Stimulated activated CD8-positive, alpha-beta memory T cell treated with anti-CD3 and anti-CD28 coated beads, Interleukin-4, amount 100 ng/mL, for 1 hour (primary cell): ENCODE measurements around the gene CD53.
"Not testable (repeated sequence)": the region's sequence is repeated elsewhere in the genome, so short reads cannot be mapped to it uniquely, and the experiment has no call there.

Source experiments
- DNase-seq, 2 donors: peaks; one replicate each; pipeline ENCODE4 v3.0.0-alpha.2; 2020; ENCODE audit warnings: low read depth in 2 of 2, low spot score in 1 of 2

The CD53 gene, protein sequence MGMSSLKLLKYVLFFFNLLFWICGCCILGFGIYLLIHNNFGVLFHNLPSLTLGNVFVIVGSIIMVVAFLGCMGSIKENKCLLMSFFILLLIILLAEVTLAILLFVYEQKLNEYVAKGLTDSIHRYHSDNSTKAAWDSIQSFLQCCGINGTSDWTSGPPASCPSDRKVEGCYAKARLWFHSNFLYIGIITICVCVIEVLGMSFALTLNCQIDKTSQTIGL

DNA sequence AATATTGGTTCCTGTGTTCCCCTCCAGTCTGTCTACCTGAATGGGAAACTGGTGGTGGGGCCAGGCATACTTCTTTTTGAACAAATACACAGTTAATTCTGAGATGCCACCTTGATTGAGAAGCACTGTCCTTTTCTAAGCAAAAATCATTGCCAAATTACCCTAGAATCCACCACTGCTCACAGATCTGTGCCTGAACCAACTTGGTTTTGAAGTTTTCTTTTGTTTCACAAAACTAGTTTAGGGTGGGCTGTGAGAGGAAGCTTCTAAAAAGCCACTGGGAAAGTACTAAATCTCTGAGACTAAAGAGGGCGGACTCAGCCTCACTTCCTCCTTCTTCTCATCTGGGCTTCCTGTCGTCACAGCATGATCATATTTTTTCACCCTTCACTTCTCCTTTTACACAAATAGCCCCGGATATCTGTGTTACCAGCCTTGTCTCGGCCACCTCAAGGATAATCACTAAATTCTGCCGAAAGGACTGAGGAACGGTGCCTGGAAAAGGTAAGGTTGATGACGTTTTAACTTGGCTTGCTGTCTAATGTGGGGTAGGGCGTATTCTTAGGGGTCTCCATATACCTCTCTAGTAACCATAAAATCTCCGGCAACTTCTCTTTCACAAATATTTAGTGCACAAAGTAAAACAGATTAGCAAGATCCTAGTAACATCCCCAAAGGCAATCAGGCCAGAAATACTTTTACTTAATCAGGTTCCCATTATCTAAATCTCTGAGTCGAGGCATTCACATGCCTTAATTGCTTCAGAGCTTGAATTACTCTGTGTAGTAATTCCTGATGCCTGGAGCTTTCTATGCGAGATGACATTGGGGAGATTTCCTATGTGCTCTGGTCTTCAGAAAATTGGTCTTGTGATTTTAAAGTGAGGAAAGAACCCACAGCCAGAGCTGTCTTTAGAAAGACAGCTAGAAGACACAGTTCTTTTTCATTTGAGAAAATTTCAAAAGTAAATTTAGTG, at the start of gene CD53:
Gene CD53 (plus strand): TSS at position 404 of the 976 bp plus-strand sequence. CDS start 18,261 bp downstream, outside the sequence.
- DNase-seq, result peak in 1 of 2 donors; percentile 23

DNA sequence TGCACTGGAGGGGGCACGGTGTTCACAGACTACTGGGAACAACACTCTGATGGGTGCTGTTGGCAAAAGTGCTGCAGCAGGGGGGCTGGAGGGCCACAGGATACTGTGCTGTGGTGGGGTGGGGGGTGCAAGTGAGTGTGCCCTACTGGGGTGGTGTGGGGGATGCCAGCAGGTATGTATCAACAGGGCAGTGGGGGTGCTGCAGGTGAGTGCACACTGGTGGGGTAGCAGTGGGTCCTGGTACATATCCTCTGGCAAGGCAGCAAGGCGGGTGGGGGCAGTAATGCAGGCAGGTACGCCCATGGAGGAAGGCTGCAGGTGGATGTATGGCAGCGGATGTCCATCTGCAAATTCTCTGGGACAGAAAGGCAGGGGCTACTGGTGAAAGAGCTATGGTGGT, 48.8 kb upstream of the CD53 start:
- DNase-seq, result no peak

DNA sequence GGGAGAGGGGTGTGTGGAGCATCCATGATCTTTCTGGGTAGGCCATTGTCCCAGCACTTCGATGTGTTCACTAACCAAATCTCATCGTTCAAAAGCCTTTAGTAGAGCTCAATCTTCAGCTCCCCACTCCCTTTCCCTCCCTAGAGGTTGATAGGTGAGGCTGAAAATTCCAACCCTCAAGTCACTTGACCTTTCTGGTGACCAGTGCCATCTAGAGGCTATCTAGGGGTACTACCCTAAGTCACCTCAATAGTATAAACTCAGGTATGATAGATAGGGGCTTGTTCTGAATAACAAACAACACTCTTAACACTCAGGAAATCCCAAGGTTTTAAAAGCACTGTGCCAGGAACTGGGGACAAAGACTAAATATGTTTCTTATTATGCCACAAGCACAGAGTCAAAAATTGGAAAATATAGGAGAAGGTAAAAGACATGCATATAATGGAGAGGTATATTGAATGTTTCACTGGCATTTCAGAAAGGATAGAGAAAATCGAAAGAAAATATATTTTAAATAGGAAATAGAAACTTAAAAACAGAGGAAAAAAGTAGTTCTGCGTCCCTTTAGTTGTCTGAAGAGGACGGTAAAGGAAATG, 42.9 kb upstream of the CD53 start:
- DNase-seq, result peak; percentile 1 to 7

DNA sequence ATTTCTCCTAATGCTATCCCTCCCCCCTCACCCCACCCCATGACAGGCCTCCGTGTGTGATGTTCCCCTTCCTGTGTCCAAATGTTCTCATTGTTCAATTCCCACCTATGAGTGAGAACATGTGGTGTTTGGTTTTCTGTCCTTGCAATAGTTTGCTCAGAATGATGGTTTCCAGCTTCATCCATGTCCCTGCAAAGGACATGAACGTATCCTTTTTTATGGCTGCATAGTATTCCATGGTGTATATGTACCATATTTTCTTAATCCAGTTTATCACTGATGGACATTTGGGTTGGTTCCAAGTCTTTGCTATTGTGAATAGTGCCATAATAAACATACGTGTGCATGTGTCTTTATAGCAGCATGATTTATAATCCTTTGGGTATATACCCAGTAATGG, 39.2 kb upstream of the CD53 start:
- not testable (repeated sequence) for DNase-seq

DNA sequence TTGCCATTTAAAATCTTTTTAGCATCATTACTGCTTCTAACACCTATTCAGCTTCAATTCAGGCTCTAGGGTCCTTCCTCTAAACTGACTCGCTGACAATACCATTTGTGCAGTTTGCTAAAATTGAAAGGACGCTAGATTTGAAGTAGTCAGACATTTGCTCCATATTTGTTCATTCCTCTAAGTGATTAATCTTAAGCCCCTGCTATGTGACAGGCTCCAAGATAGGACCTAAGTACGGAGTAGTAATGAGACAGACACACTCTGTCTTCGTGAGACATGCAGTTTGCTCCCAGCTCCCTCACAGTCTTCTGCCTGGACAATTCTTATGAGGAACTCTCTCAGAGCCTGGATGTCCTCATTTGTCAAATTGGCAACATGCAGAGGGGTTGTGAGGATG, 26.1 kb upstream of the CD53 start:
- DNase-seq, result no peak

DNA sequence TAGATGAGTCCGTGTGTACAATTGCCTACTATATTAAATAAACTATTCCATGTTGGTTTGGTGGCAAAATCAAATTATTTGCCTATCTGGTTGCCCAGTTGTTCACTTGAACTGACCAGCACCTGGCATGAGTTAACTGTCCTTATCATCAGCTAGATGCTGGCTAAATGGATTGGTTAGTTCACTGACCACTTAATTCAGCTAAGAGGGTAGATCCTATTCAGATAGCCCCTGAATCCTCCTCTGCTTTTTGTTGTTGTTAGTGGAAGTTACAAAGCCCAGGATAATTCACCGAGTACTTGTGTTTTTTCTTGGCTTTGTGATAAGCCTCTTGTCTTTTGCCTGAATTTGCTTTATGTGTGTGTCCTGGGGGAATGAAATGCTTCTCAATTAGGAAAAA, 22.8 kb upstream of the CD53 start:
- DNase-seq, result no peak

DNA sequence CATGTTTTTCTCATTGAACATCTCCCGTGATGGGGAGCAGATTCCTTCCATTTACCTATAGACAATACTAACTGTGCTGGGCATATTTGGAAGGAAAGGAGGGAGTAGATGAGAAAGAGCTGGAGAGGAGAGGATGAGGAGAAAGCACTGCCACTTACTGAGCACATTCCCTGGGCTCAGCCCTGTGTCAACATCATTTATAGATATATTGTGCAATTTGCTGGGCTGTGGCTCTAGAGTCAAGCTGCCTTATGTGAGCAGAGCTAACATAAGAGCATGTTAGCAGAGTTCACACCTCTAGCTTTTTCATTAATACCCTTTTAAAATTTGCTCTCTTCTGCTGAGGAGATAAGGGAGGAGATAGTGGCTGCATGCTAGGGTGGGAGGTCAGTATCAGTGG, 22.3 kb upstream of the CD53 start:
- no peak for DNase-seq

DNA sequence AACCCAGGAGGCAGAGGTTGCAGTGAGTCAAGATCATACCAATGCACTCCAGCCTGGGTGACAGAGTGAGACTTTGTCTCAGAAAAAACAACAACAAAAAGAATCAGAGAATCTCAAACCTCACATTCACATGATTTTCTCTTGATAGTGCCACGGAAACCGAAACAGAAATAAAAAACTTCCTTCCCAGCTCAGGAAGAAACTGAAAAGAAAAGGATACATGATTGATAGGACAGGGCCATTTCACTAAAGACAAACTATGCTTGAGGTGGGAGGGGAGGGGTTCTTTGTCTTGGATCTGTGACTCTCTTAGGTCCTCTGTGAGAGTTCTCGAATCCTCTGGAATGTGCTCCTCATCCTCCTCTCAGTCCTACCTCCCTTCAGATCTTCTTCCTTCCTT, 19.8 kb upstream of the CD53 start:
- DNase-seq, result no peak

DNA sequence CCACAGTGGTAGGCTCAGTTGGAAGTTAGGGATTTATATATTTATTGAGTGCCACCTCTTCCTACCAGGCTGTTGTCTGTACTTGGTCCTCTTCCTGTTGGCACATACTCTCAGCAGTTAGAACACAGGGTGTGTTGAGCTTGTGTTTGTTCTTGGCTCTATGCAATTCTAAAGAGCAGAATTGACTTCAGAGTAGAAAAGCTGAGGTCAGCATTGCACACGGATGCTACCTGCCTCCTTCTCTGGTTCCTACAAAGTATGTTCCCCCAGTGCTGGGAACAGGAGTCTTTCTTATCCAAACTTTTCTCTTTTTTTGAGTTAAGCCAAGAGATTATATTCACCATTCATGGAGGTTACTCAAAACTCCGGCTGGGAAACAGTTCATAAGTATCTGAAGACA, 16.5 kb upstream of the CD53 start:
- DNase-seq, result no peak

DNA sequence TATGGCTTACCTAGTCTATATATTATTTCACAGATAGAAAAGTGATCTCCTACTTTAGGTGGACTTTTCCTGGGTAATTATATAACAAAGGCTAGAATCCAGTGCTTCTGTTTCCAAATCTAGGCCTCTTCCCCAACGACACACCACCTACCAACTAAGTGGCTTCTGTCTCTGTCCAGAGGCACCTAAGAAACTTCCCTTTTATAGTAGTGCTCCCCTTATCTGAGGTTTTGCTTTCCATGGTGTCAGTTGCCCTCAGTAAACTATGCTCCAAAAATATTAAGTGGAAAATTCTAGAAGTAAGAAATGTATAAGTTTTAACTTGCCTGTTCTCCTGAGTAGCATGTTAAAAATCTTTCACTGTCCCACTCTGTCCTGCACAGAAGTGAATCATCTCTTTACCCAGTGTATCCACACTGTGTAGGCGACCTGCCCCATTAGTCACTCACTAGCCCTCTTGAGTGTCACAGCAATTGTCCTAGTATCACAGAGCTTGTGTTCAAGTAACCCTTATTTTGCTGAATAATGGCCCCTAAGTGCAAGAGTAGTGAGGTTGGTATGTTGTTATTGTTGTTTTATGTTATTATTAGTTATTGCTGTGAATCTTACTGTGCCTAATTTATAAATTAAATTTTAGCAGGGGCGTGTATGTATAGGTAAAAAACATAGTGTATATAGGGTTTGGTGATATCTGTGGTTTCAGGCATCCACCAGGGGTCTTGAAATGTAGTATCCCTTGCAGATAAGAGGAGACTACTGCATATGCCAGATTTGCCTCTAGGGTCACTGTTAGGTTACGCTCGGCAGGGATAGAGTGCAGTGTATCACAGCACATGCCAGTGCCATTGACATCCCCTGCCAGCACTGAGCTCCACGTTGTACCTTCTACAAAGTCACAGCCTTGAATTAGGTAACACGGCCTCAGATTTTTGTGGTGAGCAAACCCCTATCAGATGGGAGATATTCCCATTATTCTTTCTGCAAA, 14.7 kb upstream of the CD53 start:
- DNase-seq, result no peak

DNA sequence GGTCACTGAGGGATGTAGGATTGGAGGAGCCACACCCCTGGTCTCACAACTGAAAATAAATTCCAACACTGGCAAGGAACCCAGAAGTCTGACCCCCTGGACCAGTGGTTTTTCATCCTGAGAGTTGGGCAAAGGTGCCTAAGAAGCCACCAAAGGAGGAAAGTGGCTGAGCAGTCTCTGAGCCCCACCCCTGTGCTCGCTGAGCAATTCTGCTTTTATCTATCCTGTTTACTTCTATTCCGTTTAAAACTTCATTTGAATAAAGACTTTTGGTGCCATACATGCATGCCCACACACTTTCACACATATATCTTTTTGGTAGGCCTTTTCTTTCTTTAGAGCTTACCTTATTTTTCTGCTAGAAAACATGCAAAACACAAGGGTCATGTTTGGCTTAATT, 13.9 kb upstream of the CD53 start:
- no peak for DNase-seq

DNA sequence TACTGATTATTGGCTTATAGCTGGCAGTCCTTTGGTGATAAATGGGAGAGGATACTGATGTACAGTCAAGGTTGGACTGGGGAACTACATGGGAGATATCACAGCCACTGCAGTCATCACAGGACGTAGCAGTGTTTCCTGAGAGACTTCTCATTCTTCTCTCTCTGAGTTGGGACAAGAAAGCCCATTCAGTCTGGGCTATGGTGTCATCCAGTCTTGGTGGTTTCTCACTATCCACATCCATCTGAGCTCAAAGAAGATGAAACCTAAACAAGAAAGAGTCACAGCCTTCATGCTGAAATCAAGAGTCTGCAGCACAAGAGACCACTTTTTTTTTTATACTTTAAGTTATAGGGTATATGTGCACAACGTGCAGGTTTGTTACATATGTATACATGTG, 12.8 kb upstream of the CD53 start:
- no peak for DNase-seq

DNA sequence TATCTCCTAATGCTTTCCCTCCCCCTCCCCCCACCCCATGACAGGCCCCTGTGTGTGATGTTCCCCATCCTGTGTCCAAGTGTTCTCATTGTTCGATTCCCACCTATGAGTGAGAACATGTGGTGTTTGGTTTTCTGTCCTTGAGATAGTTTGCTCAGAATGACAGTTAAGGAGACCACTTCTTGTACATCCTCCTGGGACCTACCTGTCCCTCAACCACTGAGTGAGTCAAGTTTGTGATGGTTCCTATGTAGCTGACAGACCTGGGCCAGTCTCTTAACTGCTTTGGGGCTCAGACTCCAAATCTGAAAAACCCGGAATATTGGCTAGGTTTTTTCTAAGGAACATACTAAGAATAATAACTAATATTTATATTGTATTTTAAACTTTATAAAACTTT, 12.3 kb upstream of the CD53 start:
- not testable (repeated sequence) for DNase-seq

DNA sequence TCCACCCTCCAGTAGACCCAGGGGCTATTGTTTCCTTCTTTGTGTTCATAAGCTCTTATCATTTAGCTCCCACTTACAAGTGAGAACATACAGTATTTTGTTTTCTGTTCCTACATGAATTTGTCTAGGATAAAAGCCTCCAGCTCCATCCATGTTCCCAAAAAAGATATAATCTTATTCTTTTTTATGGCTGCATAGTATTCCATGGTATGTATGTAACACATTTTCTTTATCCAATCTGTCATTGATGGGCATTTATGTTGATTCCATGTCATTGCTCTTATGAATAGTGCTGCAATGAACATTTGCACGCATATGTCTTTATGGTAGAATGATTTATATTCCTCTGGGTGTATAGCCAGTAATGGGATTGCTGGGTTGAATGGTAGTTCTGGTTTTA, 11.0 kb upstream of the CD53 start:
- DNase-seq, result not testable (repeated sequence)

DNA sequence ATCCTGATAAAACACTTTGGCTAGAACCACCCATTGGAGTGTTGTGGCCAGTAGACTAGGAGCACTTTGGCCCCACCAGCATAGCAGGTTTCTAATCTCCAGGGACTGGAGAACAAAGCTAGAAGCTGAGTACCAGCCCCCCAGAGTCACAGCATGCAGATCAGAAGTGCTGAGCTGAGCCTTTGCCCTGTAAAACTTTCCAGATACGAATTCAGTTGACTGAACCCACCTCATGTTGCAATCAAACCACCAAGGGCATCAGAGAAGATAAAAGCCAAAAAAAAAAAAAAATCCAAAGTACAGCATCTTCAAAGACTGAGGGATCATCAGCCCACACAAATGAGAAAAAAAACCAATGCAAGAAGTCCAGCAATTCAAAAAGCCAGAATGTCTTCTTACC, 8.7 kb upstream of the CD53 start:
- no peak for DNase-seq

DNA sequence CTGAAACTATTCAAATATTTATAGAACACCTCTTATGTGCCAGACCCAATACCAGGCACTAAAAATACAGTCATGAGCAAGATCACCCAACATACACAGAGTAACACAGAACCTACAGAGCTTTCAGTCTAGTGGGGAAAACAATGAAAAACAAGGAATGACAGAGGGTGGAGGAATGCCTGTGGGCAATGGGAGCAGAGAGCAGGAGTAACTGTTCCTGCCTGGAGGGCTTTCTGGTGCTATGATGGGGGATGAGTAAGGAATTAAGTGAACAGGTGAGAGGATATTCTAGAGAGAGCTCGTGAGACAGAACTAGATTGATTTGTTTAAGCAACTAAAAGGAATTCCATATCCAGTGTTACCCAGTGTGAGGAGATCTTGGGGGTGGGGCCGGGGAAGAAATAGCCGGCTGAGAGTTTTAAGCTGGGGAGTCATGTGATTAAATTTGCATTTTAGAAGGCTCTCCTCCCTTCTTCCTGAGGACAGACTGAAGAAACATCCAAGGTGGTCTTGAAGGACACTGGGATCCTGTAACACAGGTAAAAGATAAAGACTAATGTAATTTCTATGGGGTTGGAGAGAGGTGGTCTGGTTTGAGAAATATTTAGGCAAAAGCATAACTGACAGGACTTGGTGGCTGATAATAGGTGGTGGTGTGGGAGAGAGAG, 2.1 kb upstream of the CD53 start:
- no peak for DNase-seq

DNA sequence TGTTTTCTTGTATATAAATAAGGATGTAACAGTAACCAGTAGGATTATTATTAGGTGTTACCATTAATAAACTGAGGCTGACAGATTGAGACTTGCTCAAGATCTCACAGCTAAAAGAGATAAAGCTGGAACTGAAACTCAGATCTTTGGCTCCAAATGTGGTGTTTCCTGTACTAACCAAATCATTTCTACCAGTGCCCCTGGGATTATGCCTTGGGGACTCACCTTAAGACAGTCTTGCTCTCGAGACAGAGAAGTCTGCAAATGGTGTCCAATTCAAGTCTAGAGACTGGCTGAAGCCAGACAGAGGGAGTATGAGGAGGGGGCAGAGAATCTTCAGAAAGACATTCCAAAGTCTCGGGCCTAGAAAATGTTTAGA, 593 bp upstream of the CD53 start:
- no peak for DNase-seq

DNA sequence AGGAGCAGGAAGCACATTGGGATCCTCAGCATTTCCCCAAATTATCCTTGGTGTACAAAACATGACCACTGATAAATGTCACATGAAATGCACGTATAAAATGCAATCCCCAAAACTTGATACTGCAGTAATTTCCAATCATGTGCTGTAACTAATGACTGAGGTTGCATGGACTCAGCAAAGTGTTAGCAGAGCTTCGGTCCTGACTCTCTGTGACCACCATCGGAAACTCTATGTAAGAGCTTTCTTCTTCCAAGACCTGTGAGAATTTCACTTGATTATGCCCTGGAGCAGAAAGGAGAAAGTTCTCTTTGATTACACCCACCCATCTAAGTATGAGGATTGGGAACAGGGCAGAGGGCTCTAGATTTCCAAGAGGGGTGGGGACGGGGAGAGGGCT, 908 bp downstream of the CD53 start:
- DNase-seq, result no peak

DNA sequence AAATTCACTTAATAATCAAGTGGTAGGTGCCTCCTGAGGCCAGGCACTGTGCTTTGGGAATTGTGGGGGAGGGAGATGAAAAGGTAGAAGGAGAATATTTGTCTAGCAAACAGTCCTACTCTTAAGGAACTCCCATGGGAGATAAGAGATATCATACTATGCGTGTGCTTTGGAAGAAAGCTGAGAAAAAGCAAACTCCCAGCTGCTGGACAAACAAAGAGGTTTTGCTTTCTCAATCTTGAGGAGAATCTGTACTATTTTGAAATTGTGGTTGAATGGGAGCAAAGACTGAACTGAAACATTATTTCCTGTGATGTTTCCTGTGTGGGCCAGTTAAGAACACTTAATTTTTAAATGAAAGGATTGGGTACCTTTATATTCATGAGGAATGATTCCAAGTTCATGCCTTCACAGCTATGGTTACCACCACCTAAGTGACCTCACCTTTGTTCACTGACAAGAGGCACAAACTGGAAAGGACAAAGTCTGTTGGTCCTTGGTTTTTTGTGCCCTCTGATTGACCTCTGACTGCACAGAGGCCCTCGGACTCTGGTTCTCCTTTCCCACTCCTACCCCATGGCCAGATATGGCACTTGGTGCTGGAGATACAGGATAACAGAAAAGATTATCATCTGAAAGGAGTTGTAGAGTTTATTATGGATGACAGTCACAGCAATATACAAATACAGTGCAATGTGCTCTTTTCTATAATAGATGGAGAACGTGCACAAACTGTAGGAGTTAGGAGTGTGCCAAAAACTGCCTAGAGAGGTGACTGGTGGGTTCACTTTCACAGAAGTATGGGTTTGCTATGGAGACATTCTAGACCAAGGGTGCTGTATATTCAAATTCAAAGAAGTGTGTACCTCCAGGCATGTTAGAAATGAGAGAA, 1.6 kb downstream of the CD53 start:
- no peak for DNase-seq
